Astrocyte (in vitro differentiated cells and primary cell): Measurements from ENCODE around the gene XRN2. TPM values are rescaled to one million over a fixed set of nuclear protein-coding genes. Genes with fewer than 3 reads are reported as not detected.

Experiments
- DNase-seq: peaks from one replicate; pipeline ENCODE4 v3.0.0-alpha.2; 2010; ENCODE audit warnings: low read depth
- FAIRE-seq: peaks from 2 replicates; lab custom pipeline; 2011; peaks lifted over from hg19 to GRCh38; lab: Jason Lieb, UNC
- H2AFZ ChIP-seq: 2 replicates; pipeline ENCODE4 v1.6.0; 2012; ENCODE audit warnings: low read depth, low read length, inconsistent platforms
- H3K27ac ChIP-seq: 2 replicates; pipeline ENCODE4 v1.5.1; 2011; ENCODE audit warnings: low read depth, low read length, inconsistent platforms
- H3K27me3 ChIP-seq: 2 replicates; pipeline ENCODE4 v1.6.0; 2011; ENCODE audit warnings: low read length, inconsistent platforms; ENCODE audit not compliant: insufficient read depth
- H3K36me3 ChIP-seq: 2 replicates; pipeline ENCODE4 v1.5.1; 2011; ENCODE audit warnings: low read length, inconsistent platforms; ENCODE audit not compliant: insufficient read depth
- H3K4me1 ChIP-seq: 2 replicates; pipeline ENCODE4 v1.5.1; 2011; ENCODE audit warnings: low read length, inconsistent platforms; ENCODE audit not compliant: insufficient read depth
- H3K4me2 ChIP-seq: 2 replicates; pipeline ENCODE4 v1.6.0; 2012; ENCODE audit warnings: low read length, inconsistent platforms
- H3K4me3 ChIP-seq: 2 replicates; pipeline ENCODE4 v1.5.1; 2011; ENCODE audit warnings: low read depth, mild to moderate bottlenecking, low read length, inconsistent platforms; ENCODE audit not compliant: insufficient read depth
- H3K79me2 ChIP-seq: 2 replicates; pipeline ENCODE4 v1.6.0; 2012; ENCODE audit warnings: mild to moderate bottlenecking, low read length, inconsistent platforms; ENCODE audit not compliant: insufficient read depth
- H3K9ac ChIP-seq: 2 replicates; pipeline ENCODE4 v1.6.0; 2012; ENCODE audit warnings: mild to moderate bottlenecking, low read length, inconsistent platforms
- H3K9me3 ChIP-seq: 2 replicates; pipeline ENCODE4 v1.5.1; 2012; ENCODE audit warnings: low read depth, mild to moderate bottlenecking, low read length, inconsistent platforms; ENCODE audit not compliant: insufficient read depth
- H4K20me1 ChIP-seq: 2 replicates; pipeline ENCODE4 v1.6.0; 2012; ENCODE audit warnings: low read length, inconsistent platforms; ENCODE audit not compliant: insufficient read depth
- H3K27ac Mint-ChIP-seq: one replicate; pipeline ENCODE4 v1.8.0; 2021; ENCODE audit warnings: mild to moderate bottlenecking, mixed read lengths; ENCODE audit not compliant: unreplicated experiment
- H3K27me3 Mint-ChIP-seq: one replicate; pipeline ENCODE4 v1.8.0; 2021; ENCODE audit warnings: low read depth, mixed read lengths; ENCODE audit not compliant: unreplicated experiment
- H3K36me3 Mint-ChIP-seq: one replicate; pipeline ENCODE4 v1.8.0; 2021; ENCODE audit warnings: low read depth, mixed read lengths; ENCODE audit not compliant: unreplicated experiment
- H3K4me1 Mint-ChIP-seq: one replicate; pipeline ENCODE4 v1.8.0; 2021; ENCODE audit warnings: low read depth, mixed read lengths; ENCODE audit not compliant: unreplicated experiment
- H3K4me3 Mint-ChIP-seq: one replicate; pipeline ENCODE4 v1.8.0; 2021; ENCODE audit warnings: mild to moderate bottlenecking, moderate library complexity, mixed read lengths; ENCODE audit not compliant: unreplicated experiment
- H3K9me3 Mint-ChIP-seq: one replicate; pipeline ENCODE4 v1.8.0; 2021; ENCODE audit warnings: mild to moderate bottlenecking, mixed read lengths; ENCODE audit not compliant: unreplicated experiment
- EZH2 ChIP-seq: IDR thresholded peaks from 2 replicates; pipeline ENCODE4 v1.6.1; 2012; ENCODE audit warnings: mild to moderate bottlenecking, low read length, inconsistent platforms; ENCODE audit not compliant: insufficient read depth
- total RNA-seq: library from RNA; stranded (reverse); gene quantifications from 2 replicates; pipeline ENCODE4 v1.2.1, GENCODE V29; 2021
- TF ChIP-seq, protein P1 (sequence below): IDR thresholded peaks from 2 replicates; pipeline ENCODE4 v1.5.1; 2011; ENCODE audit warnings: low read depth, mild to moderate bottlenecking, inconsistent platforms, low read length, moderate library complexity; ENCODE audit not compliant: insufficient read depth

XRN2 gene
- total RNA-seq, 1 donor from 2014 or later = 74.5 TPM

DNA sequence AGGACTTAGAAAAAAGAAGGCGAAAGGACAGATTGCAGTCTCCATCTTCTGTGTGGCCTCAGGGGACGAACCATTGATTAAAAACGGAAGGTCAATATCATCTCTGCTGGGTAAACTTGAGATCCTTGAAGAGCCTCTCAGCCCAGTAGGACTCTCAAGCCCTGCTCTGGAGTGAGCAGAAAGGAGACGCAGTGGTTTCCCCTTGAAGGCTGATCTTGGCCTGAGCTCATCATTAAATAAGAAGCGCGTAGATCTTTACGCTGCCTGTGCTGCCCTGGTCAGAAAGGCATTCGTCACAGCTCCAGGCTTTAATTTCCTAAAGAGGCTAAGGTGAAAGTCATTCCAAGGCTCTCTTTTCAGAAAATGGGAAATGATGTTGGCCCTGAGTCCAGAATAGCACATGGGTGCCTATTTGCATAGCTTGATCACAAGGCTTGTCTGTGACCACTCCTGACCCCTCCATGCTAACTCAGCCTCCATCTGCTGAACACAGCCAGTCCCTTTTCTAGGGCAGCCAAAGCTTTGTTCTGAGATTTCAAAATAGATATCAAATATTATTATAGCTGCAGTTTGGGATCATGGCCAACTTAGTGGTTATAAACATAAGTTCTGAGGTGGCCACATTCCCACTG, 29.3 kb upstream of the XRN2 start:
- Histone ChIP-seq H3K79me2 (no peaks in the 10 kb centered on the region), H3K27me3 (no peaks in the 10 kb centered on the region), H3K27ac (no peak overlapping the region), H3K4me1 (no peaks in the 10 kb centered on the region), H2AFZ (no peak overlapping the region), H3K9me3 (no peaks in the 10 kb centered on the region), H3K36me3 (no peaks in the 10 kb centered on the region), H3K9ac (no peak overlapping the region), H3K4me2 (no peak overlapping the region), H3K4me3 (no peak overlapping the region), H4K20me1 (no peaks in the 10 kb centered on the region)
- Mint-ChIP-seq H3K36me3 (no peaks in the 10 kb centered on the region), H3K27me3 (peaks cover 14% of the 10 kb centered on the region), H3K27ac (no peak overlapping the region), H3K4me1 (peaks cover 6% of the 10 kb centered on the region), H3K9me3 (peaks cover 6% of the 10 kb centered on the region), H3K4me3 (no peak overlapping the region)
- DNase-seq = no peak
- TF ChIP-seq, protein P1, sequence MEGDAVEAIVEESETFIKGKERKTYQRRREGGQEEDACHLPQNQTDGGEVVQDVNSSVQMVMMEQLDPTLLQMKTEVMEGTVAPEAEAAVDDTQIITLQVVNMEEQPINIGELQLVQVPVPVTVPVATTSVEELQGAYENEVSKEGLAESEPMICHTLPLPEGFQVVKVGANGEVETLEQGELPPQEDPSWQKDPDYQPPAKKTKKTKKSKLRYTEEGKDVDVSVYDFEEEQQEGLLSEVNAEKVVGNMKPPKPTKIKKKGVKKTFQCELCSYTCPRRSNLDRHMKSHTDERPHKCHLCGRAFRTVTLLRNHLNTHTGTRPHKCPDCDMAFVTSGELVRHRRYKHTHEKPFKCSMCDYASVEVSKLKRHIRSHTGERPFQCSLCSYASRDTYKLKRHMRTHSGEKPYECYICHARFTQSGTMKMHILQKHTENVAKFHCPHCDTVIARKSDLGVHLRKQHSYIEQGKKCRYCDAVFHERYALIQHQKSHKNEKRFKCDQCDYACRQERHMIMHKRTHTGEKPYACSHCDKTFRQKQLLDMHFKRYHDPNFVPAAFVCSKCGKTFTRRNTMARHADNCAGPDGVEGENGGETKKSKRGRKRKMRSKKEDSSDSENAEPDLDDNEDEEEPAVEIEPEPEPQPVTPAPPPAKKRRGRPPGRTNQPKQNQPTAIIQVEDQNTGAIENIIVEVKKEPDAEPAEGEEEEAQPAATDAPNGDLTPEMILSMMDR = no peak
- TF ChIP-seq EZH2 = no peak
- no peak for FAIRE-seq

- no peak overlapping the region for H3K4me3 Mint-ChIP-seq
- Histone ChIP-seq H3K4me3 (no peak overlapping the region), H3K9ac (no peak overlapping the region), H3K27ac (no peak overlapping the region), H3K4me1 (no peaks in the 10 kb centered on the region), H4K20me1 (no peaks in the 10 kb centered on the region), H3K4me2 (no peak overlapping the region), H3K79me2 (no peaks in the 10 kb centered on the region), H3K9me3 (no peaks in the 10 kb centered on the region), H2AFZ (no peak overlapping the region), H3K36me3 (no peaks in the 10 kb centered on the region), H3K27me3 (no peaks in the 10 kb centered on the region)
- no peak for TF ChIP-seq EZH2
- TF ChIP-seq, protein P1 = no peak
- DNase-seq = no peak
- H3K4me1 Mint-ChIP-seq = no peaks in the 10 kb centered on the region
- FAIRE-seq = no peak
- no peaks in the 10 kb centered on the region for H3K9me3 Mint-ChIP-seq
- H3K36me3 Mint-ChIP-seq = no peaks in the 10 kb centered on the region
- peaks cover 26% of the 10 kb centered on the region for H3K27me3 Mint-ChIP-seq
- no peak overlapping the region for H3K27ac Mint-ChIP-seq
These were observed 24.3 kb upstream of the XRN2 start for GRCh38 chr20:21278829-21279228.
